ENCODE results near the gene MYOM3. TPM values are rescaled to one million over a fixed set of nuclear protein-coding genes. Genes with fewer than 3 reads are reported as not detected.

Gene MYOM3
- total RNA-seq = 396 TPM
- long read RNA-seq, full-length matches to known transcripts = 84 of 536 reads
- long read RNA-seq, partial matches to known transcripts = 403 of 536 reads
- long read RNA-seq, other reads (novel, unspliced or antisense) = 49 of 536 reads

DNA sequence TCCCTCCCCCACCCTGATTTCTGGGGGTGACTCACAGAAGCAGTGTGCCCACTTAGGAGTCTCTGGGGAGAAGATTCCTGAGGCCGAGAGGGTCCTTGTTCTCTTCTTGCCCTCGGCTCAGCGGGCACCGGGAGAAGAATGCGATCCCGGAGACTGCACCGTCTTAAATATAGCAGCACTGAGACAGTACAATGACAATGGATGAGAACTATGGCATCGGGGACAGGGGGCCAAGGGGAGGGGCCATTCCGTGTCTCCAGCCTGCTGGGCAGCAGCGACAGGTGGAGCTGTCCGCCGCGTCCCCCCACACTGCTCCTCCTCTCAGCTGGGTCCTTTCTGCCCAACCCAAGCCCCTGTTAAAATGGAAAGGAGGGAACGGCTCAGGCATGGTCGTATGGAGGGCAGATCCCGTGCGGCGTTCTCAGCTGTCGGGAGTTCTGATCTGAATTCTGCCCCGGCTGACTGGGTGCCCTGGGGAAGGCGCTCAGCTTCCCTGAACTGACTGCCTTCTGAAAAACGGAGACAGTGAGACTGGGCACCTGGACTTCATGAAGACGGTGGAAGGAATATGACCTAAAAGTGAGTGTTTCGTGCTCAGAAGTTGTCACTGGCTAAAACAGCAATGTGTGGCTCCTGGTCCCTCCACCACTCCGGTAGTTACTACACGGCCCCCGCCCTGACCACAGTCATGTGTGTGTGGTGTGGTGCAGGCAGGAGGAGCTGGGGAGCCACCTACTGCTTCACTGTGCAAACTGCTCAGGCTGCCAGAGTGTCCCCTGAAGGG lies at the start of gene MYOM3:
Gene MYOM3, minus strand, starts transcription at position 140 of the 784 bp plus-strand sequence. CDS start 3,499 bp downstream, outside the sequence.
- peak; percentile 78 for ATAC-seq (ENCODE audit: poor library complexity)
- intact Hi-C loops (cut with DNase I) = loop anchor here (5.0 kb wide), 1 partner anchor 40 kb away; no protein-coding TSS in a partner anchor
- peak; percentile 86 for DNase-seq

DNA sequence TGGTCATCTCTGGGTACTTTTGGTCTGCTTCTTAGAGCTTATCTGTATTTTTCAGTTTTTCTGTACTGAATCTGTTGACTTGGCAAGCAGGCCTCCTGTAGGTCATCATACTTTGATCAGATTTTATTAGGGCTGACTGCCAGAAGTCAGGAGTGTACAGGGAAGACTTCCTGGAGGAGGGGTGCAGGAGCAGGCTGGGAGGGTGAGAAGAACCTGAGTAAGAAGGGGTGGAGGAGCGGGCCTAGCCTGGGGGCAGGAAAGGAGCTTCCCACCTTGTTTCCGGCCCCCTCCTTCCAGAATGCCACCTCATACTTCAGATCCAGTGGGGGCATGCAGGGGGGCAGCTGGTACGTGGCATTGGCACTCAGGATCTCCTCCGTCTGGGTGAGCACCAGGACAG lies 49.3 kb upstream of the MYOM3 start:
- DNase-seq = no peak
- intact Hi-C loops (cut with DNase I) = no loop called here
- ATAC-seq (ENCODE audit: poor library complexity) = no peak

DNA sequence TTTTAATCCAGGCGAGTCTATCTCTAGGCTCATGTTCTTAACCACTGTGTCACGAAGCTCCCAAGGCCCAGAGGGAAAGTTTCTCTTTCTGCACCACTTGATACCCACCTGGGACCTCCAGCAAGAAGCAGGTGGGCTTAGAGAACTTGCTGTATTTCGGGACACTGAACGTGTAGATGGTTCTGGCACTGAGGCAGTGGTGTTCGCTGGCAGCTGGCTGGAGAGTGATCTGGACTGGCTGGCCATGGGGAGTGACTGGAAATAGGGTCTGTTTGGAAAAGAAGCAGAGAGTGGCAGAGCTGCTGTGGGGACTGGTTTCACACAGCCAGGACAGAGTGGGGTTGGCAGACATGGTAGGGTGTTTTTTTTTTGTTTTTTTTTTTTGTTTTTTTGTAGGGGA lies 47.4 kb upstream of the MYOM3 start:
- intact Hi-C loops (cut with DNase I) = no loop called here
- ATAC-seq (ENCODE audit: poor library complexity) (no peak), DNase-seq (no peak)

DNA sequence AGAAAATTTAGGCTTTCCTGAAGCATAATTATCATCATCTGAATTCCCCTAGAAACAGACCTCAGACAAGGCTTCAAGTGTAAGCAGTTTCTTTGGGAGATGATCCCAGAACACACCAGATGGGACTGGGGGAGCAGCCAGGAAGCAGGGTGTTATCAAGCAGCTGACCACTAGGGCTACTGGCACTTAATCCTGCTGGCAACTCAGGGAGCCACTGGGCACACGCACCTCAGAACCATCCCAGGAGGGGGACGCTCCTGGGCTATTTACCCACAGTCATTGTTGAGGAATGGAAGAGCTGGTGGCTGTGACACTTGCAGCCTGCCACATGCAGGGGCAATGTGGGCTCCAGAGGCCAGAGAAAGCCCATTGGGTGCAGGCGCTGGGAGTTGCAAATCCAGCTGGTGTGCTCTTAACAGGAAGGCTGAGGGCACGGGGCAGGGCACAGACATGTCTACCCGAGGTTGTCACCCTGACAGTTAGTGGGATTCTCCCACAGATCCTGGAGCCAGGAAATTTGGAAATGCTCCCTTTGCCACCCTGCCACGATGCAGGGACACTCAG lies 46.1 kb upstream of the MYOM3 start:
- intact Hi-C loops (cut with DNase I) = no loop called here
- peak; percentile 62 for ATAC-seq (ENCODE audit: poor library complexity)
- DNase-seq = no peak

DNA sequence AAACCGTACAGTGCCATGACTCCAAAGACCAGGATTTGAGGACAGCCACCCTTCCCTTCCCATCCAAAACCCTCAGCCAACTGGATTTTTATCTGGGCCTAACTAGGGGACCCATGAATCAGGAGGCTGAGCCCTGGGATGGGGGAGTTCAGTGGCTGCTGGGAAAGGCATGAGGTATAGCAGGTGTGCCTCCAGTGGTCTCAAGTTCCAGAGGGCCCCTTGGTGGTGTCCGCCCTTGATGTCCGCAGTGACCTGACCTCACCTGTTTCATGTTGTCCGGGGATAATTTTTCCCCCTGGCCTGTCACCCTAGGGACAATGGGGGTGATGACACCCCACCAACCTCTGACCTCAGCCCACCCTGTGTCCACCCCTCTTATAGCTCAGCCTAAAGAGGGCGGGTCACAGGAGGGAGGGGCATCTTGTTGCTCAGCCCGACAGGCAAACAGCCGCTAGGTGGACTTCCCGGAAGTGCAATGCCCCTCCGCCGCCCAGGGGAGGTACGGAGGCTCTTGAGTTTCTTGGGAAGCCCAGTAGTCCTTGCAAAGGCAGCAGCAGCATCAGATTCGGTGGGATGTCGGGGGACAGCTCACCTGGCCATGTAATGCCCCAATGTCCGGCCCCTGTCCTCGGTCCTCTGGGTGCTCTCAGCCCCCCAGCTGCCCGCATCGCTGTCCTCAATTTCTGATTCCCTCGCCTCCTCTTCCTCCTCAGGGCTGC lies 44.8 kb upstream of the MYOM3 start:
- intact Hi-C loops (cut with DNase I) = no loop called here
- ATAC-seq (ENCODE audit: poor library complexity) = no peak
- DNase-seq = no peak

DNA sequence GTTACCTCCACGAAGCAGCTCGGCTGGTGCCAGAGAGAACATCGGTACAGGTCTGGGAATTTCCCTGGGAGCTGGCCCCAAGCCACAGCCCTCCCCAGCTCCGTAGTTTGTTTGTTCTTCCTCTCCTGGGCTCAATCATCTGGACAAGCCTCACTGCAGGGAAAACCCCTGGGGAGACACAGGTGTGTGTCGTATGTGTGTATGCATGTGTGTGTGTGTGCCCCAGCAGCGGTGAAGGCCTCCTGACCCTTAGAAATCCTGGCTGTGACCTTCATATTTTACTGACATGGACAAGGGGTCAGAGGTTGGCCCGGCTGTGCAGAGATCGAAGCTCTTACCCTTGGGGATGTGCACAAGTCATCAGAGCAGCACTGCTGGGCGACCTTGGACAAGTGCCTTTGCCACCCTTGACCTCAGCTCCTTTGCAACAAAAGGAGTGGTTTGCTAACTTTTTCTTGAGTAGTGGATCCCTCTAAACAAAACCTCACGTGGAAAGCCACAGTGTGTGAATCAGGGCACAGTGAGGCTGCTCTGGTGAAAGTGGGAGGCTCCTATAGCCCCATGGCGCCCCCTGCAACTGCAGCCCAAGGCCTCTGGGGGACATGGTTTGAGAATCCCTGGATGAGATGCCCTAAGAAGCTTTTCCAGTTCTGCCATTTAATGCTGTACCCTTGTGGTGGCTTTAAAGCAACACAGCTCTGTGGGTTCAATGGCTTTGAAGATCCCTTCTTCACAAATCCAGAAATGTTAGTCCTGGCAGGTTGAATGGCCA lies 43.3 kb upstream of the MYOM3 start:
- ATAC-seq (ENCODE audit: poor library complexity) (no peak), DNase-seq (no peak)
- intact Hi-C loops (cut with DNase I) = no loop called here

DNA sequence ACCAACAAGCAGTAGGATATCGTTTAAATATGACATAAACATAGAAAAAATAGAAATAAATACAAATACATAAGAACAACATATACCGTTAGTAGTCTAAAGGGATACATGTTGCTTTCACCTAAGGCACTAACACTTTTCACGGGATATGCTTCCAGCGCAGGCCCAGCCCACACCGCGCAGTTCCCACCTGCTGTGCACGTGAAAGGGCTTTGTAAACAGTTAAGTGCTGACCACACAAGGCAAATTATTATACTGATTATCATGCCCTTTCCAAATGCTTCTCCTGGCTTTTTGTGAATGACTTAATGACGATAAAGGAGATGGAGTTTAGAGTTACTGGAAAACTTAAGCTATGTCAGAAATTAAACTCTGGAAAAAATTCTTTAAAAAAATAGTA lies 42.3 kb upstream of the MYOM3 start:
- DNase-seq = no peak
- ATAC-seq (ENCODE audit: poor library complexity) = no peak
- intact Hi-C loops (cut with DNase I) = no loop called here

DNA sequence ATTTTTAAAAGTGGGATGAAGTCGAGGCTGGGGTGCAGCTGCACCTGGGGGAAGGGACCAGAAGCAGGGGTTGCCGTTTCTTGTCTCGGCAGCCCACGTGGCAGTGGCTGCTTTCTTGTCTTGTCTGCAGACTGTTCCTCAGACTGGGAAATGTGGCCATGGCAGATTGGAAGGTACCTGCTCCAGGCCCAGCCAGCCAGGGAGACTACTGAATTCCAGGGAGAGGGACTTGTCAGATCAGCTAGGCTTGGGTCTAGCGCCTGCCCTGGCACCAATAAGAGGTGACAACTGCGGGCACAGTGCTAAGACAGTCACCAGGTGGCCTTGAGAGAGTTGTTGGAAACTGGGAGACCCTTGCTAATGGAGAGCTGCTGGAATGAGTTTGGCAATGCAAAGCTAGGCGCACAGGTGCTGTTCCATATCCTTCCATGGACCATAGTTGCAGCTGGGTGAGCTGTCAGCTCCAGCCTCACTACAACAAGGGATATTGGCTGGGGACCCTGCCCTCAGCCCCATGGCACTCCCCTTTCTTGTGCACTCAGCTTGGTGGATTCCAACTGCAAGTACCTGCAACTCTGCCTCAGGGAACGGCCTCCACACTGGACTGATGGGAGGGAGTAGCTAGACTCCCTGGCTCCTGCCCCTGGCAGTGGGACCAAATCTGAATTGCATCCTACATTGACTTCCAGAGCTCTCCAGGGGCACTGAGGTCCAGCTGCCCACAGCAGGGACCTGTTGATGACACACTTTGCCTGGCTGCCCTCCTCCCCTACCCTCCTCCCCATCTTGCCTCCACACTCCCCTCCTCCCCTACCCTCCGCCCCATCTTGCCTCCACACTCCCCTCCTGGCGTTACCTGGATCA lies 40.9 kb upstream of the MYOM3 start:
- no peak for DNase-seq
- intact Hi-C loops (cut with DNase I) = no loop called here
- no peak for ATAC-seq (ENCODE audit: poor library complexity)

DNA sequence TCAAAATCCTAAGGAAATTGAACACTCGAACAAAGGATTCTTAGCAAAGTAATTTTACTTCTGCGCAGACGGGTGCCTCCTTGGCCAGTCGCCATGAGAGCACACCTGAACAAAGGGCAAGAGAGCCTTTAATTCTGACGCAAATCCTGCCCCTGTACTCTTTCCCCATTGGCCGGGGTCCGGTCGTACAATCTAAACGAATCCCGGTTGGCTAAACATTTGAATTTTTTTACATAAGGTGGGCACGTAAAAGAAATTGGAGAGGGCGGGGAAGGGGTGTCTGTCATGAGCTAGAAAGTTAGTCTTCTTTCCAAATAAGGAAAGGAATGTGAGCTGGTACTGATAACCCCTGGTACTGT lies 39.2 kb upstream of the MYOM3 start:
- DNase-seq (no peak), ATAC-seq (ENCODE audit: poor library complexity) (no peak)
- intact Hi-C loops (cut with DNase I) = no loop called here

DNA sequence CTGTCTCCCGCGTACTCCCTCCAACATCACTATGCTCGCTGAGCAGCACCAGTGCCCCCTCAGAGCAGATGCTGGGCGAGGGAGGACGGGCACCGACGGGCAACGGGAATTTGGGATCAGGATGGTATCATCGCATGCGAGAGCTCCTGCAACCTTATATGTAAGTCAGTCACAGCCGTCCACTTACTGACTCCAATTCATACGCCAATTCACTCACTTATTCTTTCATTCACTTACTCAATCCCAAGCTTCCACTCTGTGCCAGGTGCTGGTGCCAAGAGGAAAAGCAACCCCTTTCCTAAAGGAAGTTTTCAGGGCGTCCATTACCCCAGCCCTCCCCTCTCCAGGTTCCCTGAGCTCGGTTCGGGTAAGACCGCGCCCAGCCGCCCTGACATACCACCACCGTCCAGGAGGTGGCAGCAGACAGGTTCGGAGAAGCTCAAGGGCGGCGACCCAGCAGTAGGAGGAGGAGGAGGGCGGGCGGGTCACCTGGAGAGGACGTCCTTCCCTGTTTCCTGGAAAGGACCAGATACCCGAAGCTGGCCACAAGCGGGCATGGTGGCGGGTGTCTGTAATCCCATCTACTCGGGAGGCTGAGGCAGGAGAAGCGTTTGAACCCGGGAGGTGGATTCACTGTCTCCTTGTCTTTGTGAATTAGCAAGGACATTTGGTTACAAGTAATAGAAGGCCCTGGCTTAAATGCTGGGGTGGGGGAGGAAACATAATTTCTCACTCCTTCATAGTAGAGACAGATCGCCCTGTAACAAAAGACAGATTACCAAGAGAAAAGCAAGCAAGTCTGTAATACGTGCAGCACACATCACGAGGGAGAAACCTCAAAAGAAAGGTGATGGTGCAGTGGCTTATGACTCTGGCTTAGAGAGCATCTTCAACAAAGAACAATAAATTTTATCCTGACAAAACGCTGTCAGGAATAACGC lies 38.6 kb upstream of the MYOM3 start:
- peak; percentile 97 for ATAC-seq (ENCODE audit: poor library complexity)
- DNase-seq = peak; percentile 93
- intact Hi-C loops (cut with DNase I) = no loop called here

DNA sequence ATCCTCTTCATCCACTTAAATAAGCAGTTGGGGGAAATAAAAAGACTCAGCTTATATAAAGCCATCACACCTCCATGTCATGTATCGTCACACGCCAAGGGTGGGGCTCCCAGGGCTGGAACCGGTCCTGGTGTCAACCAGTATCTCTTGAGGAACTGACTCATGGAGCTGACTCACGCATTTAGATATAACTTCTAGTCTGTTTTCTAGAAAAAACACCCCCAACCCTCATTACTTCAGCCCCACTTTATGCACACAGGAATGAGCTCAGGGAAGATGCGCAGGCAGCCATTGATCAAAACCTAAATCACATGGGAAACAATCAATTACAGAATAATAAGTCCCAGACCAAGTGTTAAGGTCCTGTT lies 37.9 kb upstream of the MYOM3 start:
- intact Hi-C loops (cut with DNase I) = no loop called here
- ATAC-seq (ENCODE audit: poor library complexity) (peak; percentile 23), DNase-seq (no peak)

DNA sequence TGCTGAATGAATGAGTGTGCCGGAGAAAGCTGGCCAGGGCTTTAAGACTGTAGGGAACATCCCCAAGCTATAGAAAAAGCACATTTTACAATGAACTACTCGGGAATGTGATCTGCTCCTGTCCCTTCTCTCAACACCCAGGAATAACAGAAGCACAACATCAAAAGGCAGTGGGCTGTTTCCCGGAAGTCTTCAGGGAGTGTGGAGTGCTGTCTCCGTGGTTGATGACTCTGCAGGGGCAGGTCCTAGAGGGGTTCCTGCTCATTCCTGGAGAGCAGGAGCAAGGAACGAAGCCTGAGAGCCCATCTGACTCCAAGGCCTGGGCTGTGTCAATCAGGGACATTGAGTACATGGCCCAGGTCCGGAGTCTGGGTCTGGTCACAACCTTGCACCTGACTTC lies 35.9 kb upstream of the MYOM3 start:
- ATAC-seq (ENCODE audit: poor library complexity) = no peak
- no peak for DNase-seq
- intact Hi-C loops (cut with DNase I) = no loop called here

DNA sequence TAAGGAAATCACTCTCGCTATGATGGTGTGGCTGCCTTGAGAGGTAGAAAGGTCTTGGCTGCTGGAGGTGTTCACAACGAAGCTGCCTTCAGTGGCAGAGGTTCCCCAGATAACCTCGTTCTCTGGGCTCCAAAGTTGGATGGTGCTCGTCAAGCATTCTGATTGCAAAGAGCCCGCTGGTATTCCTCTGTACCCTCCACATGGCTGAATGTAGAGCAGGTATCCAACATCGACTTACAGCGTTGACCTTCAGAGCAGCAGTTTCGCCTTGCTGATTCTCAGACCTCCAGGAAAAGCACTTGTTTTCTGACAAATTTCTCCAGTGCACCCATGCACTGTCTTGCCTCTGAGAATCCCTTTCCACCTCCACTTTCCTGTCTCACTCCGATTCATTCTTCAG lies 35.3 kb upstream of the MYOM3 start:
- DNase-seq (no peak), ATAC-seq (ENCODE audit: poor library complexity) (no peak)
- intact Hi-C loops (cut with DNase I) = no loop called here

DNA sequence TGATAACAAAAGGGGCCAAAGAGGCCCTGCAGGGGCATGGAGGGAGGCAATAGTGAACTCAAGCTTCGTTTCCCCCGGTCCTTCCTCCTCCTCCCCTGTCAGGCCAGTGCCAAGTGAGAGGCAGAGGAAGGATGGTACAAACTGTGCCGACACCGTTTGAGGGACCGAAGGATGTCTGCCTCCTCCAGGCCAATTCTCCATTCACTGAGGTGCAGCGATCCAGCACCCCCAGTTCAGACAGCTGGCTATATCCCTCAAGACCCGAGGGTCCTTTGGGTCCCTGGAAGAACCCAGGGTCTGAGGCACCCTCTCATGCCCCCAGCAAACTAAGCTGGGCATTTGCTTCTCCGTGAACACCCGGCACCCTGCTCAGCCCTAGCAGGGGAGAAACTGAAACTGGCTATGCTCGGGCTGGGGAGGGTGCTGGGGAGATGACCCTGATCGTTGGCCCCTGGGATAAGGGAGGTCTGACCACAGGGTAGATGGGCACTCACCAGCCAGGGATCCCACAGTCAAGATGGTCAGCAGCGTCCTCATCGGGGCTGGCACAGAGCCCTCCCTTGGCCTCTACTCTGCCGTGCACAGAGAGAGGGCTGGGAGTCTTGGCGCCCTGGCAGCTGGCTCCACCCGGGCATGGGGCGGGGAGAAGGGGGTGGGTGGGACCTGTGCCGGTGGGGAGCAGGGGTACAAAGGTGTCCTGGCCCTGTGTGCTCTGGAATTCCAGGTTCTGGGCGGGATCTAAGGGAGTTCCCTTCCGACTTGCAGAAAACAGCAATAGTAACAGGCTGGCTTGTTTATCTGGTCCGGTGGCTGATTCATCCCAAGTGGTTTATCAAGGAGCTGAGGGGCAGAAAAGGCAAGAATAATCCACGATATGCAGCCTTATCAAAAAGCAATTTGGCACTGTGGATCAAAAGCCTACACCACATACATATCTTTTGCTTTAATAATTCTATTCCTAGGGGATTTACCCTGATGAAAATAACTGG lies 30.9 kb upstream of the MYOM3 start, which contains the start of gene IL22RA1:
Gene IL22RA1, minus strand, starts transcription at position 595 of the 989 bp plus-strand sequence. Its CDS starts 58 bp downstream, at position 537.
- ATAC-seq (ENCODE audit: poor library complexity) (peak; percentile 81), DNase-seq (peak; percentile 58)
- intact Hi-C loops (cut with DNase I) = no loop called here

DNA sequence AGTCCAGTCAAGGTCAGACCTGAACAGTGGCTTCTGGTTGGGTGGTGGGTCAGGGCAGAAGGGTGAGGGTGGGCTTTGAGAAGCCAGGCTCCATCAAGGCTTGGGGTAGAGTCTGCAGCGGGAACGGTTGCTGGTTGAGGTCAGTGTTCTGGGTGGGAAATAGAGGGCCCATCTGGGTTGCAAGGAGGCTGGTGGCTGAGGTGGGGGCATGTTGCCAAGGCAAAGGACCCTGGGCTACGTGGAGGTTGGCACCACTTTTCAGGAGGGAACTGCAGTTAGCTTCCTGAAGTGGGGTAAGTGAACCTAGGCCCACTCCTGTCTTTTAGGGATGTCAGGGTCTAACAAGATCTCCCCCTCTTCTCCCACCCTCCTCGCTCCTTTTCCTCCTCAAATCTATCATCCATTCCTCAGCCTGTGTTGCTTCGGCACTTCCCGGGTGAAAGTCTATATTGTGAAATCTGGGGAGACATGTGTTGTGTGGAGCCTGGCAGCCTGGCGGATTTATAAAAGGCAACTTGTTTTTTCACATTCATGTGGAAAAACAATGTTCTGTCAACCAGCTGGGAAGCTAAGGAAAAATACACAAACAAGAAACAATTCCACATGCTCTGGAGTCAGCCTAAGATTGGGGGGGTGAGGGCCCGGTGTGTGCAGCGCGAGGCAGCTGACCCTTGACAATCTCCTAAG lies 29.5 kb upstream of the MYOM3 start:
- ATAC-seq (ENCODE audit: poor library complexity) (no peak), DNase-seq (no peak)
- intact Hi-C loops (cut with DNase I) = no loop called here
